Activated naive CD4-positive, alpha-beta T cell treated with anti-CD3 and anti-CD28 coated beads for 36 hours (primary cell): ENCODE results near the gene C16orf74. TPM values are rescaled to one million over a fixed set of nuclear protein-coding genes. Genes with fewer than 3 reads are reported as not detected.

Source experiments
- CTCF ChIA-PET: fragments of 350-600 bp; sonication (Branson Sonifier 250); formaldehyde crosslinking; loops from one replicate; lab custom pipeline; 2021; ENCODE audit warnings: antibody characterized with exemption; lab: Charles Lee
- DNase-seq: peaks from one replicate; pipeline ENCODE4 v3.0.0-alpha.2; 2020
- H3K27ac Mint-ChIP-seq: one replicate; pipeline ENCODE4 v1.8.0; 2021; ENCODE audit warnings: mild to moderate bottlenecking, mixed read lengths
- H3K27me3 Mint-ChIP-seq: one replicate; pipeline ENCODE4 v1.8.0; 2021; ENCODE audit warnings: low read depth, mixed read lengths
- H3K36me3 Mint-ChIP-seq: one replicate; pipeline ENCODE4 v1.8.0; 2021; ENCODE audit warnings: low read depth, mixed read lengths
- H3K4me1 Mint-ChIP-seq: one replicate; pipeline ENCODE4 v1.8.0; 2021; ENCODE audit warnings: low read depth, mixed read lengths
- H3K4me3 Mint-ChIP-seq: one replicate; pipeline ENCODE4 v1.8.0; 2021; ENCODE audit warnings: mild to moderate bottlenecking, moderate library complexity, mixed read lengths
- H3K9me3 Mint-ChIP-seq: one replicate; pipeline ENCODE4 v1.8.0; 2021; ENCODE audit warnings: mixed read lengths
- intact Hi-C: fragments of 100-400 bp; cut with micrococcal nuclease; formaldehyde crosslinking; loops from one replicate; pipeline ENCODE4 v1.15.1; 2023
- total RNA-seq, 2 experiments: library from RNA; stranded (reverse); gene quantifications; one replicate each; pipeline ENCODE4 v1.2.3, GENCODE V29; 2021

The C16orf74 gene
- total RNA-seq, 2 experiments from 2014 or later, result 0.50 to 0.64 TPM

DNA sequence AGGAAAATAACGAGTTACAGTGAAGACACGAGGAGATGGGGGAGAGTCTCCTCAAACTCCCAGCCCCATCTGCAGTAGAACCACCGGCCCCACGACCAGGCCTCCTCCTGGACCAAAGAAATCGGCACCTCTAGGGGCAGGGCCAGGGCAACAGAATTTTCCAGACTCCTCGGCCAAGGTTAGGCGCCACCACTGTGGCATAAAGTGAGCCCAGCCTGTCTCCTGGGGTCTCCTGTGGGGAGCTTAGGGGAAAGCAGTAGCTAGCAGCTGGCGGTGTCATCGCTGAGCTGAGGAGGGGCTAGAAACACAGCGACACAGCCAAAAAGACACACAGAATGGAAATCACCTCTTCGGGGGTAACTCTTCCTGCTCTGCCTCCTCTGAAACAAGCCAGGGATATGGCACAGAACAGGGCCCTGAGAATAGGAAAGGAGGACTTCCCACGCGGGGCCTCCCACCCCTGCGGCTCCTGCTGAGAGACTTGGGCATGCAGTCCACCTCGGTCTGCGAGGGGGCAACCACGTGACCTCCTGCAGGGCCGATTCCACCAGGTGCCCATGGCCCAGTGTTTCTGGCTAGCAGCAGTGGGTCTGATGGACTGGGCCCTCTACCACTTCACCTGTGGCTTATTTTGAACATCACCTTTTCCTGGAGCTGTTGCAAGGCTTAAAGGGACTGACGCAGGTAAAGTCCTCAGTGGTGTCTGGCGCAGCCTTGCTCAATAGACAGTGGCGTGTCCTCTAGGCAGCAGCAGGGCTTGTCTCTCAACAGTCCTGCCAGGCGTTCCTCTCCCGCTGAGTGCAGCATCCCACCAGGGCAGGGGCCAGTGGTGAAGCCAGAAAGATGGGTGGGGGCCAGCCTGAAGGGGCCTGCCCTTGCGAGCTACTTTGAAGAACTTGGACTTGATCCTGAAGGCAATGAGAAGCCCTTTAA lies 55.4 kb downstream of the C16orf74 start:
- Mint-ChIP-seq H3K27me3 (peaks cover 17% of the 10 kb centered on the region), H3K4me1 (no peaks in the 10 kb centered on the region), H3K36me3 (no peaks in the 10 kb centered on the region), H3K27ac (no peak overlapping the region), H3K9me3 (no peaks in the 10 kb centered on the region), H3K4me3 (no peak overlapping the region)
- CTCF ChIA-PET, result interaction anchor here (0.9 kb wide), 1 partner anchor 21 kb away, joined by 4 read pairs; no protein-coding TSS in a partner anchor
- no peak for DNase-seq
- intact Hi-C loops, result no loop called here

- CTCF ChIA-PET, result interaction anchor here (0.6 to 0.8 kb wide), 2 partner anchors 69 to 354 kb away, joined by 3 read pairs; no protein-coding TSS in a partner anchor
Observed at GRCh38 chr16:85690469-85691064, 60.3 kb downstream of the C16orf74 start.

DNA sequence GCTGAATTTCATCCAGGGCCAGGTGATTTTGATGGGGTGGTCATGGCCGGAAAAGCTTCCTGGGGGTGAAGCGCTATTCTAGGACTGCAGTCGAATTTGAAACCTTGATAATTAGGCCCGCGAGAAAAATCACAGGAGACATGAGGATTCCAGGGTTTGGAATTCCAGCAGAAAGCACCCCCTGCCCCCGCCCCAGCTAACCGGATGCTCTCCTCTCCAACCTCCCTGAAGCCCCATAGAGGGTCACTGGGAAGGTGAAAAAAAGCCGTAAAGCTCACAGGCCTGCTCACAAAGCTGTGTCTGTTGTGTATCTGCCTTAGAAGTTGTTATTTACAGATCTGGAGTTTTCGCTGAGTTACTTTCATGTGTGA lies 61.0 kb downstream of the C16orf74 start:
- intact Hi-C loops, result loop anchor here (1.0 to 2.0 kb wide), 2 partner anchors 109 to 133 kb away; partner anchors contain the start of genes COX4I1 and EMC8
- Mint-ChIP-seq H3K4me3 (peak overlapping the region; percentile 32), H3K36me3 (peaks cover 10% of the 10 kb centered on the region), H3K27me3 (peaks cover 5% of the 10 kb centered on the region), H3K4me1 (peaks cover 21% of the 10 kb centered on the region), H3K27ac (no peak overlapping the region), H3K9me3 (no peaks in the 10 kb centered on the region)
- DNase-seq, result no peak
- CTCF ChIA-PET, result interaction anchor here (0.8 to 1.1 kb wide), 2 partner anchors 28 to 70 kb away, joined by 3 read pairs; no protein-coding TSS in a partner anchor

More at GRCh38 chr16:85690469-85691064, 60.3 kb downstream of the C16orf74 start:
- Mint-ChIP-seq H3K36me3 (peaks cover 7% of the 10 kb centered on the region), H3K4me3 (no peak overlapping the region), H3K27ac (no peak overlapping the region), H3K4me1 (peaks cover 21% of the 10 kb centered on the region), H3K9me3 (no peaks in the 10 kb centered on the region), H3K27me3 (peaks cover 5% of the 10 kb centered on the region)
- intact Hi-C loops, result no loop called here
- DNase-seq, result no peak

GRCh38 chr16:85689285-85689949 lies 61.5 kb downstream of the C16orf74 start:
- intact Hi-C loops, result loop anchor here (1.0 to 2.0 kb wide), 2 partner anchors 110 to 133 kb away; partner anchors contain the start of genes COX4I1 and EMC8

DNA sequence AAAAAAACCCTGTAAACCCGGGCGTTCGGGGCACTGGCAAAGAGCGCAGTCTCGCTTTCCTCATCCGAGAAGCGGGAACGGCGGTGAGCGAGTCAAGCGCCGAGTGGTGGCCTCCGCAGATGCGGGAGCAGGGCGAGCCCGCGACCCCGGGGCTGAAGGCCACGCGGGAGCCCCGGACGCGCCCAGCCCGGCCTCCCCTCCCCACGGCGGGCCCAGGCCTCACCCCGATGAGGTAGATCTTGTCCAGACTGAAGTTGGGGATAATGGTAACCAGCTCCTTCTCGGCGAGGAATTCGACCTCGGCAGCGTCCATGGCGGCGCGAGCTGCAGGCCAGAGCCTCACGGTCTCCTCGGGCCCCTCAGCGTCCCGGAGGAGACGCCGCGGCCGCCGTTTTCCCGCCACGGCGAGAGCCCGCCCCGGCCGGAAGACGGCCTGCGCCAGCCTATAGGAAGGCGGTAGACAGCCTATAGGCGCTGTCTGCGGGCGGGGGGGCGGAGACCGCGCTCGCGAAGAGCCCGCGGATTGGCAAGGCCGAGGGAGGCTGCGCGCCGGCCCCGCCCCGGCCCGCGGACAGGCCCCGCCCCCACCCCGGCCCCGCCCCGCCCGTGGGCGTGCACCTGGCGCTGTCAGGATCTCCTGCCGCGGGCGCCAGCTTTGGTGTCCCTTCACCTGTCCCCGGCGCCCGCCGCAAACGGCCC lies 62.2 kb downstream of the C16orf74 start, which contains the start of gene GINS2:
Gene GINS2, minus strand, starts transcription at position 369 of the 699 bp plus-strand sequence. Its CDS starts 56 bp downstream, at position 313.
- peak within 1 kb of the TSS; percentile 66 for H3K27ac Mint-ChIP-seq
- CTCF ChIA-PET, result interaction anchor here (1.1 to 1.6 kb wide), 3 partner anchors 29 to 78 kb away, joined by 3 to 5 read pairs (median 3); no protein-coding TSS in a partner anchor
- intact Hi-C loops, result loop anchor here (1.0 to 2.0 kb wide), 2 partner anchors 111 to 132 kb away; partner anchors contain the start of genes COX4I1 and EMC8

More at GRCh38 chr16:85689285-85689949, 61.5 kb downstream of the C16orf74 start:
- H3K9me3 Mint-ChIP-seq, result no peaks in the 10 kb centered on the region
- DNase-seq, result peak; percentile 7
- CTCF ChIA-PET, result interaction anchor here (0.8 to 1.6 kb wide), 4 partner anchors 28 to 78 kb away, joined by 3 to 5 read pairs (median 3); no protein-coding TSS in a partner anchor
- peaks cover 13% of the 10 kb centered on the region for H3K36me3 Mint-ChIP-seq
- peaks cover 2% of the 10 kb centered on the region for H3K27me3 Mint-ChIP-seq
- H3K4me3 Mint-ChIP-seq, result peak overlapping the region; percentile 72
- H3K4me1 Mint-ChIP-seq, result peaks cover 21% of the 10 kb centered on the region
- H3K27ac Mint-ChIP-seq, result no peak overlapping the region

GRCh38 chr16:85687651-85688471 lies 63.0 kb downstream of the C16orf74 start:
- H3K36me3 Mint-ChIP-seq, result peaks cover 25% of the 10 kb centered on the region
- CTCF ChIA-PET, result interaction anchor here (1.1 to 1.6 kb wide), 2 partner anchors 72 to 77 kb away, joined by 3 to 5 read pairs; no protein-coding TSS in a partner anchor
- no peaks in the 10 kb centered on the region for H3K9me3 Mint-ChIP-seq
- peaks cover 21% of the 10 kb centered on the region for H3K4me1 Mint-ChIP-seq
- peak overlapping the region; percentile 84 for H3K4me3 Mint-ChIP-seq
- peaks cover 2% of the 10 kb centered on the region for H3K27me3 Mint-ChIP-seq
- intact Hi-C loops, result loop anchor here (2.0 kb wide), 2 partner anchors 131 to 301 kb away; no protein-coding TSS in a partner anchor
- H3K27ac Mint-ChIP-seq, result peak overlapping the region; percentile 66
- peak; percentile 13 for DNase-seq

More for the DNA sequence above, 62.2 kb downstream of the C16orf74 start, which contains the start of gene GINS2:
- Mint-ChIP-seq H3K9me3 (no peaks in the 10 kb centered on the region), H3K27me3 (peaks cover 2% of the 10 kb centered on the region), H3K36me3 (peaks cover 16% of the 10 kb centered on the region), H3K4me3 (peak within 1 kb of the TSS; percentile 84), H3K4me1 (peaks cover 21% of the 10 kb centered on the region)
- DNase-seq, result peak; percentile 93

- Mint-ChIP-seq H3K4me3 (peak overlapping the region; percentile 84), H3K27ac (no peak overlapping the region), H3K4me1 (peaks cover 21% of the 10 kb centered on the region), H3K27me3 (peaks cover 2% of the 10 kb centered on the region), H3K36me3 (peaks cover 25% of the 10 kb centered on the region), H3K9me3 (no peaks in the 10 kb centered on the region)
- intact Hi-C loops, result loop anchor here (2.0 kb wide), 1 partner anchor 302 kb away; no protein-coding TSS in a partner anchor
- DNase-seq, result peak; percentile 44
- CTCF ChIA-PET, result no interaction called here
Observed at GRCh38 chr16:85686912-85687591, 63.8 kb downstream of the C16orf74 start.

- no peak overlapping the region for H3K27ac Mint-ChIP-seq
- DNase-seq, result no peak
- no peaks in the 10 kb centered on the region for H3K27me3 Mint-ChIP-seq
- no peaks in the 10 kb centered on the region for H3K9me3 Mint-ChIP-seq
- peaks cover 39% of the 10 kb centered on the region for H3K36me3 Mint-ChIP-seq
- intact Hi-C loops, result no loop called here
- peaks cover 21% of the 10 kb centered on the region for H3K4me1 Mint-ChIP-seq
- CTCF ChIA-PET, result interaction anchor here (0.7 to 1.1 kb wide), 5 partner anchors 18 to 194 kb away, joined by 3 to 5 read pairs (median 3); no protein-coding TSS in a partner anchor
- H3K4me3 Mint-ChIP-seq, result no peak overlapping the region
Observed at GRCh38 chr16:85685251-85685650, 65.6 kb downstream of the C16orf74 start.

DNA sequence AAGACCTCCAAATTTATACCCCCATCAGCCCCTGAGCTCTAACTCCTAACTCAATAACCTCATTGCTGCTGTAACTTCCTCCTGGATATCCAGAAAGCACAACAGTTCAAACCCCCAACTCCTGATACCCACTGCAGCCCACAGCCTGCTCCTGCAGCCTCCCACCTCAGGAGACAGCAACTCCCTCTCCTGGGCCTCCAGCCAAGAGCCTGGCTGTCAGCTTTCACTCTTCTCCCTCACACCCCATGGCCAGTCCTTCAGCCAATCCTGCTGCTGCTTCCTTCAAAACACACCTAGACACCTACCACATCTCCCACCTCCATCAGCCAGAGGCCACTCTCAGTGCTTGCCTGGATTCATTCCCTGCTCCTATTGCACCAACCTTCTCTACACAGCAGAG lies 67.5 kb downstream of the C16orf74 start:
- Mint-ChIP-seq H3K4me3 (no peak overlapping the region), H3K27me3 (no peaks in the 10 kb centered on the region), H3K9me3 (no peaks in the 10 kb centered on the region), H3K4me1 (peaks cover 18% of the 10 kb centered on the region), H3K36me3 (peaks cover 39% of the 10 kb centered on the region), H3K27ac (no peak overlapping the region)
- DNase-seq, result no peak
- intact Hi-C loops, result no loop called here
- CTCF ChIA-PET, result interaction anchor here (0.9 to 1.3 kb wide), 2 partner anchors 33 to 53 kb away, joined by 3 read pairs; no protein-coding TSS in a partner anchor

DNA sequence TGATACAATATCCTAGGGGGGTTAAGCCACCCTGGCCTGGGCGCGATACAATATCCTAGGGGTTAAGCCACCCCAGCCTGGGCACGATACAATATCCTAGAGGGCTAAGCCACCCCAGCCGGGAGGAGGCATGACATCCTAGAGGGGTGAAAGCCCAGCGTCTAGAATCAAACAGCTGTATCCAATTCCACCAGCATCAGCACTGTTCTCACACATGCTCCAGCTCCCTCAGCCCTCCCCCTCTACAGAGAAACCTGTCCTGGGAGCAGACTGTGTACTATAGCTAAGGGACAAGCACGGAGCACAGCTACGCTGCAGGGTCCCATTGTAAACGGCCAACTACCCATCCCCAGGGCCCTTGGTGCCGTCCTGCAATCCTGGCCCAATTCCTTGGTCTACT lies 68.4 kb downstream of the C16orf74 start:
- Mint-ChIP-seq H3K27ac (no peak overlapping the region), H3K4me3 (no peak overlapping the region), H3K36me3 (peaks cover 44% of the 10 kb centered on the region), H3K4me1 (peaks cover 13% of the 10 kb centered on the region), H3K9me3 (no peaks in the 10 kb centered on the region), H3K27me3 (no peaks in the 10 kb centered on the region)
- DNase-seq, result no peak
- intact Hi-C loops, result no loop called here
- CTCF ChIA-PET, result interaction anchor here (1.3 kb wide), 1 partner anchor 54 kb away, joined by 3 read pairs; no protein-coding TSS in a partner anchor
